HG03378 (cell line): ENCODE measurements around the gene MPV17L.
"Not testable (repeated sequence)": the region's sequence is repeated elsewhere in the genome, so short reads cannot be mapped to it uniquely, and the experiment has no call there.

ENCODE experiments used
- ATAC-seq: cut with Tn5 transposase; IDR thresholded peaks from one replicate; pipeline ENCODE4 v1.9.1; 2021; ENCODE audit warnings: mild to moderate bottlenecking, moderate library complexity; ENCODE audit not compliant: unreplicated experiment

MPV17L gene

DNA sequence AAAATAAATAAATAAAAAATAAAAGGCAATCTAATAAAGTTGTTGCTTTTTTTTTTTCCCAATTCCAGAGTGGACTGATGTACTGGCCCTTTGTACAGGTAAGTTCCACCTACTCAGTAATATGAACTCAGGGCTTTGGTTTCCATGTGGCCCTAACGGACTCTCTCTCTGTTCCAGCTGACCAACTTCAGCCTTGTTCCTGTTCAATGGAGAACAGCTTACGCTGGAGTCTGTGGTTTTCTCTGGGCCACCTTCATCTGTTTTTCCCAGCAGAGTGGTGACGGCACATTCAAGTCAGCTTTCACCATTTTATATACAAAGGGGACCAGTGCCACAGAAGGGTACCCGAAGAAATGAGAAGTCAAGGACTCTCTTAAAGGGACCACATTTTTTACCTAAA, 12.2 kb downstream of the MPV17L start:
- ATAC-seq: not testable (repeated sequence)

DNA sequence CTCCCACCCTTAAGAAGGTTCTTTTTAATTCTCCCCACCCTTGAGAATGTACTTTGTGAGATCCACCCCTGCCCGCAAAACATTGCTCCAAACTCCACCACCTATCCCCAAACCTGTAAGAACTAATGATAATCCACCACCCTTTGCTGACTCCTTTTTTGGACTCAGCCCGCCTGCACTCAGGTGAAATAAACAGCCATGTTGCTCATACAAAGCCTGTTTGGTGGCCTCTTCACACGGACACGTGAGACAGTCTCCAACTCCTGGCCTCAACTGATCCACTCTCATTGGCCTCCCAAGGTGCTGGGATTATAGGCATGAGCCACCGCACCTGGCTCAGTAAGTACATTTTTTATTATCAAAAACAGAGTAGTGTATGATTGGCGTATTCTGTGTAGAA, 13.9 kb downstream of the MPV17L start:
- not testable (repeated sequence) for ATAC-seq

DNA sequence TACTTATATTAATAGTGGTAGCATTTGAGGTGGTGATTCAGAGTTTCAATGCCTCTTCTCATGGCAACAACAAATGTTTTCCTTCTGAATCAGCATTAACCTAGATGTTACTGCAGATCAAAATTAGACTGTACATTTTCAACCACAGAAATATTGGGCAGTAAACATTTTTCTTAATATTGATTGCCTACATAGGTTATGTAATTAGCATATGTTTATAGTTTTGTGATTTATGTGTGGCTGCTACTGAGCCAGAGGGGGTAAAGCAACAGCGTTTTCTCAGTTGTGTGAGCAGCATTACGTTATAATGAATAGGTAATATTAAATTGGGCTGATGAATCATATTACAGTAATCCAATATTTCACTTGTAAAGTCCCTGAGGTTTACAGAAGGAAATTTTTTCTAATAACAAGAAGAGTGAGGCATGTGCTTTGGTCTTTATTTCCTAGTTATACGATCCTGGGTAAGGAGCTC, 20.0 kb downstream of the MPV17L start:
- ATAC-seq: no peak

DNA sequence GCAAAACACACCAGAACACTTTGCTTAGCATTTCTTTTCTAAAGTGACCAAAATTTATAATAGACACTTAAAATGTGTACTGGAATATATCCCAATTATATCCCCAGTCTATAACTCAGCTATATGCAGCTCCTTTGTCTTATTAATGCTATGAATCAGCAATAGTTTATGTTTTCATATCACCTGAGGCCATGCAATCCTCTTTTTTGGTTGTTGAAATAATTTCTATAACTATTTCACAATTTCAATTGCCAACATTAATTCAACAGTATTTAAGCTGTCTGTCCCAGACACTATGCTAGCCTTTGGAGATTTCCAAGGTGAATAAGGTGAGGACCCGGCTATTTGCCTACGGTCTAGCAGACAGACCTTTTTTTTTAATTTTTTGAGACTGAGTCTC, 21.6 kb downstream of the MPV17L start:
- no peak for ATAC-seq

DNA sequence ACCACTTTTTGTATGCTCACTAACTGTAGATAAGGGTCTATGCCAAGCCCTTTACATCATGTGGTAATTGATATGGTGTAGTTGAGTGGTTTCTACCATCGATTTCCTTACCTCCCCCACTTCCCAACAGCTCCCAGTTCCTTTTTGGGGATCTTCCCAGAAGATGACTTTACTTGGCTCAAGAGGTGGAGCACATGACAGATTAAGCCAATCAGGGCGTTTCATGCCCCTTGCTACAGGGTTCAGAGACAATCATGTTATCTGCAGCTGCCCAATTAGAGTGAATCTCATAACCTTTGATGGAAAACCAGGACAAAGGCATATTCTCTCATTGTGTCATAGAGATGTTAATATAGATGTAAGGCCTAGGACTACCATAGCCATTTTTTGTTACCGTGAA, 22.7 kb downstream of the MPV17L start:
- ATAC-seq: no peak

DNA sequence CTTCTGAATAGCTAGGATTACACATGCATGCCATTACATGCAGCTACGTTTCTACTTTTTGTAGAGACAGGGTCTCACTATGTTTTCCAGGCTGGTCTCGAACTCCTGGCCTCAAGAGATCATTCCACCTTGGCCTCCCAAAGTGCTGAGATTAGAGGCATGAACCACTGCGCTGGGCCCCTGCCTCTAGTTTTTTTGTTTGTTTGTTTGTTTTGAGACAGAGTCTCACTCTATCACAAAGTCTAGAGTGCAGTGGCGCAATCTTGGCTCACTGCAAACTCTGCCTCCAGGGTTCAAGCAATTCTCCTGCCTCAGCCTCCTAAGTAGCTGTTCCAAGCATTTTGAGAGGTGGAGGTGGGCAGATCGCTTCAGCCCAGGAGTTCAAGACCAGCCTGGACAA, 26.1 kb downstream of the MPV17L start:
- not testable (repeated sequence) for ATAC-seq

DNA sequence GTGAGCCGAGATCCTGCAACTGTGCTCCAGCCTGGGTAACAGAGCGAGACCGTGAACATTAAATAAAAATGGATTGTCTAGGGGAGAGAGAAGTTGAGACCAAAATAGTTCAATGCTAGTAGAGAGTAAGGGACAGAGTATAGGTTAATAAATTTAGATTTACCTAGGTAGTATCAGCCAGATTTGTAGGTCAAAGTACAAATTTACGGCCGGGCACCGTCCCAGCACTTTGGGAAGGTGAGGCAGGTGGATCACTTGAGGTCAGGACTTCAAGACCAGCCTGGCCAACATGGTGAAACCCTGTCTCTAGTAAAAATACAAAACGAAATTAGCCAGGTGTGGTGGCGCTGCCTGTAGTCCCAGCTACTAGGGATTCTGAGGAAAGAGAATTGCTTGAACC, 26.7 kb downstream of the MPV17L start:
- no peak for ATAC-seq

DNA sequence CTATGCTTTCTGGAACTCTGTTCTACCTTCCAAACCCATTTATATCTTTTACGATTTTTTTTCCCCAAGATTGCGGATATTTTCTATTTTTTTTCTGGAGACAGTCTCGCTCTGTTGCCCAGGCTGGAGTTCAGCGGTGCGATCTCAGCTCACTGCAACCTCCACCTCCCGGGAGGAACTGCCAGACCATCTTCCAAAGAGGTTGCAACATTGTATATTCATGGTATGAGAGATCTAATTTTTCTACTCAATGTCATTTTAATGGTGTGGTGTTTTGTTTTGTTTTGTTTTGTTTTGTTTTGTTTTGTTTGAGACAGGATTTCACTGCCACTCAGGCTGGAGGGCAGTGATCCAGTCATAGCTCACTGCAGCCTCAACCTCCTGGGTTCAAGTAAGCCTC, 30.3 kb downstream of the MPV17L start:
- no peak for ATAC-seq

DNA sequence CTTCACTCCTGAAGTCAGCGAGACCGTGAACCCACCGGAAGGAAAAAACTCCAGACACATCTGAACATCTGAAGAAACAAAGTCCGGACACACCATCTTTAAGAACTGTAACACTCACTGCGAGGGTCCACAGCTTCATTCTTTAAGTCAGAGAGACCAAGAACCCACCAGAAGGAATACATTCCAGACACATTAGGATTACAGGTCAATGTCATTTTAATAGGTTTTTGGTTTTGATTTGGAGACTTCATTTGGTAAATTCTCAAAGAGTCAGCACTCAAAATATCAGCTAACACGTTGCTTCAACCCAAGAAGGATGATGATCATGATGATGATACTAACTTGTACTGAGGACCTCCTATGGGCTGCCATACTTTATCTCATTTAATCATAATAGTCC, 31.2 kb downstream of the MPV17L start:
- ATAC-seq: no peak

DNA sequence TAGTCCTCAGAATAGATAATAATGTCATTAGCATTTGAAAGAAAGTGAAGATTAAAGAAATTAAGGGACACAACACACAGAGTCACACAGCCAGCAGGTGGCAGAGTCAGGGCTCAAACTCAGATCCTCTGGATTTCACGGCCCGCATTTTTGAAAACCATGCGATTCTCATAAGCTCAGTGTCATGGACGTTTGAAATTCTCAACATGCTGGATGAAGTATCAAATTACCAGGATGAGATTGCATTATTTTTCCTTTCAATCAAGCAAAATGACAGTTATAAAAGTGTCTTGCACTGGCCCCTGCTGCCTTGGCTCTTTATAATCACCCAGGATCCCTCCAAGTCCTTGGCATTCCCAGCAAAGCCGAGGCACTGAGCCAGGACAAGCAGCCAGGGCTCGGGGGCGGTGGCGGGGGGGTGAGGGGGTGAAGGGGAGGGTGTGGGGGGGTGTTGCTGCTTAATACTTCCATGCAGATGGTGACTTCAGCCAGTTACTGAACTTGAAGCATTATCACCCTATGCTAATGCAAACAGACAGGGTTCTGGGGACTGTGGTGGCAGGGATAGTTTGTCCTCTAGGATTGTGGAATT, 32.2 kb downstream of the MPV17L start:
- ATAC-seq: no peak

DNA sequence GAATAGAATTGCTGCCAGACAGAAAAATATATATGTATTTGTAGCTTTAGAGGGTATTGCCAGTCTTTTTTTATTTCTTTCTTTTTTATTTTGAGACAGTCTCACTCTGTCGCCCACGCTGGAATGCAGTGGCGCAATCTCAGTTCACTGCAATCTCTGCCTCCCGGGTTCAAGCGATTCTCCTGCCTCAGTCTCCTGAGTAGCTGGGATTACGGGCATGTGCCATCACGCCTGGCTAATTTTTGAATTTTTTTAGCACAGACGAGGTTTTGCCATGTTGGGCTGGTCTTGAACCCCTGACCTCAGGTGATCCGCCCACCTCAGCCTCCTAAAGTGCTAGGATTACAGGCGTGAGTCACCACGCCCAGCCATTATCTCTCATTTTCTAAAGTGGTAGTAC, 35.3 kb downstream of the MPV17L start:
- not testable (repeated sequence) for ATAC-seq

DNA sequence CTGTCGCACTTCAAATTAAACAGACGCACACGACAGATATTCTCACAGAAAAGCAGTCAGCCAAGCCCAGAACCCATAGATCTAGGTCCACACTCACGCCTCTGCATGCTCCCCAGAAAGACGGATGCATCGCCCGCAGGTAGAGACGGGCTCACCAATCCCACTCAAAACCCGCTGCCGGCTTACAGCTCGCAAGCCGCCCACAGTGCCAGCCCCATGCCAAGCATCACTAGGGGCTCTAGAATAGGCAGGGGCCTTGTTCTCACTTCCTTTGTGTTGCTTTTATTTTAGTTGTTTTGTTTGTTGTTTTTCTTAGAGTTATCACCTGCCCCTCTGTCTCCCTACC, 38.5 kb downstream of the MPV17L start:
- no peak for ATAC-seq

DNA sequence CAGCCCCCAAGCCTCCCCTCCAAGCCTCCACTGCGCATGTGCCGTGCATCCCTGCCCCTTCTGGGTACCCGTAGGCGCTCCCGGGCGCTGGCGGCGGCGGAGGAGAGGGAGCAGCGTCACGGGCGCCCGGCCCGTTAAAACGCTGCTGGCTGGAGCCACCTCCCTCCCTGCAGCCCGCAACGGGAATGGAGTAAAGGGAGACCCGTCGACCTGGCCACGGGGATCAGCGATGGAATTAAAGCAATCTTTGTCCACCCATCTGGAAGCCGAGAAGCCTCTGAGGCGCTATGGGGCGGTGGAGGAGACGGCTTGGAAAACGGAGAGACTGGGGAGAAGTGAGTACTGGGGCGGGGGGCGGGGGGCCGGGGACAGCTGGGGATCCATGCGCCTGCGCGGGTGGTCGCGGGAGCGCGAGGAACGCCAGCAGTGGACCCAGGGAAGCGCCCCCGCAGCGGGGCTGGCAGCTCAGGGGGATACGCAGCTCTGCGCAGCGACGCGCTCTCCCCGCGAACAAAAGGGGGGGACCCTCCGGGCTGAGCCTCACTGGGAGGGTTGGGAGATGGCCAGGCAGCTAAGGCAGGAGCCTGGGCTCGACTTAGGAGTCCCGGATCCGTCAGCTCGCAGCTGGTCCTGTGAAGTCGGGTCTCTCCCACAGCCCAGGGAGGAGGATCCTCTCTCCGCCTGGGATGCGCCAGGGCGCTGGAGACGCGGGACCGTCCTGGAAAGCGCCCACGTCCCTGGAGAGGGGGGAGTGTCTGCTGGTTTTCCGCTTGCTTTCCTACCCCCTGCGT, 39.1 kb downstream of the MPV17L start, which contains the start of gene BMERB1:
Gene BMERB1 (plus strand): TSS at position 164 of the 791 bp plus-strand sequence. CDS start 66 bp downstream, at position 230.
- ATAC-seq: no peak

DNA sequence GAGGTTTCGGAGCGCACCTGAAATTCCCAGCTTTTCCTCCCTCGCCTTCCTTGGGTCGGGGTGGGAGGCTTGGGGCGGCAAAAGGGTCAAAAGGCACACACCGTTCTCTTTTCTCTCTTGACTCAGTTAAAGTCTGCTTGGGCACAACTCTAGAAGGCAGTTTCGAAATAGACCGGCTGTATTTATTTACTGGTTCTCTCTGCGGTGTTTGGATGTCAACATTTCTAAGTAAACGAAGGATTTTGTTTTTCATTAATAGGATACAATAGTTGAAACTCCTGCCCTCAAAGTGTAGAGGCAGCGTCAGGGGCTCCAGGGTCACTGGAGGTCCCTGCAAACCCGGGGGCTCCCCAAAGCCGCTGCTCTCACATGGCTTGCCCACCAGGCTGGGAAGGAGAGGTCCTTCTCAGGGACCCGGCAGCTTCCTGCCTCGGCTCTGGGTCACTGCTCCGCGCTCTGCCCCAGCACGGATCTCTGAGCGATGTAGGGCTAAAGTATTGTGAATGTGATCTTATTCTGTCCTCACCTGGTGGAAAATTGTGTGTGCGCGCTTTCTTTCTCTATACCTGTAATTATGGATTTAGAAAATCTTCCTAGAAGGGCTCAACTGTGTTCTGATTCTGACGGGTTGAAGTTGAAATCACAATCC, 39.8 kb downstream of the MPV17L start:
- no peak for ATAC-seq

DNA sequence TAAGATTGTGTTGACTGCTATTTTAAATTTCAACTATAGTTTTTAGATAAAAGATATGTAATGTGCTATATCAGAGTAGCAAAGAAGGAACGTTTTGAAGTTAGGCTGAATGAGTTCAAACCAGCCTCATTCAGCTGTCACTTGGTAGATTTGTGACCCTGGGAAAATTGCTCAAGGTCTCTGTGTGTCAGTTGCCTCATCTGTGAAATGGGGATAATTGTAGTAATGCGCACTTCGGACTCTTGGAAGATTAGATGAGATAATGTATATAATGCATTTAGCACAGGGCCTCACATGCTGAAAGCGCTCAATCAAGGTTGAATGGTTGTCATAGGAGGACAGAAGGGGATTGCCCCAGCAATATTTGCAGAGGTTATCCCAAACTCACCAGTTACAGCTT, 43.5 kb downstream of the MPV17L start:
- no peak for ATAC-seq

DNA sequence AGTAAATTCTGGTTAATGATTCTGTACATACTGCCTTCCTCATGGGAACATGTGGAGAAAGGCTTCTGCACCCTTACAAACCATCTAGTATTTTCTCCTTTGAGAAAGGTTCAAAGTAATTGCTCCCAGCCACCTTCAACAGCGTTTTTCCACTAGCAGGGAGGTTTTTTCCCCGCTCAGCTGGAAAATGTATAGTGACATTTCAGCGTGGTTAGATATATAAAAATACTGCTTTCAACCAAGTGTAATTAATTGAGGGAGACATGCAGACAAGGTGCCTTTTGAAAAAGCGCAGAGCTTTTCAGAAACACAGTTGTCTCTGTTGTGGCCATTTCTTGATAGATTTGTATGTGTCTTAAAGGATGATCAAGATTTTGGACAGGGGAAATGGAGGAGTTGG, 44.0 kb downstream of the MPV17L start:
- no peak for ATAC-seq

DNA sequence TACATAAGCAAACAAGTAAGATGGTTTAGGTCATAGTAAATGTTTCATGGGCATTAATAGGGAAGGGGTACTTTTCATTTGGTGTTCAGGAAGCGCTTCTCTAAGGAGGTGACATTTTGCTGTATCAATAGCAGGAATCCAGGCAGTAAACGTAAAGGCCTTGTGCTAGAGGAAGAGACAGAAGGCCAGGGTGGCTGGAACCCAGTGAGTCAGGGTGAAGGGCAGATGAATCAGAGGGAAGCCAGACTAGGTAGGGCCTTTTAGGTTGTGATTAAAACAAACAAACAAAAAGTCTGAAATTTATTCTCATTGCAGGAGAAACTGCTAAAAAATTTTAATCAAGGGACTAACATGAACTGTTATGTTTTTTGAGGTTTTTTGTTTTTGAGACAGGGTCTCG, 45.3 kb downstream of the MPV17L start:
- no peak for ATAC-seq

DNA sequence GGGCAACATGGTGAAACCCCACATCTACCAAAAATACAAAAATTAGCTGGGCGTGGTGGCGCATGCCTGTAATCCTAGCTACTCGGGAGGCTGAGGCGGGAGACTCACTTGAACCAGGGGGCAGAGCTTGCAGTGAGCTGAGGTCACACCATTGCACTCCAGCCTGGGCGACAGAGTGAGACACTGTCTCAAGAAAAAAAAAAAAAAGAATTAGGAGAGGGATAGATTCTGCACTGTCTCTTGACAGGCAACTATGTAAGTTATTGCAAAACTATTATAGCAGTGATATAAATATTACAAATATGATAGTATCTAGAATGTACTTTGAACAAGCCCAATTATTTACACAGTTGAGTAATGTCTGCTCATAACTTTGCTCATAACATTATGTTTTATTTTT, 46.6 kb downstream of the MPV17L start:
- ATAC-seq: not testable (repeated sequence)

DNA sequence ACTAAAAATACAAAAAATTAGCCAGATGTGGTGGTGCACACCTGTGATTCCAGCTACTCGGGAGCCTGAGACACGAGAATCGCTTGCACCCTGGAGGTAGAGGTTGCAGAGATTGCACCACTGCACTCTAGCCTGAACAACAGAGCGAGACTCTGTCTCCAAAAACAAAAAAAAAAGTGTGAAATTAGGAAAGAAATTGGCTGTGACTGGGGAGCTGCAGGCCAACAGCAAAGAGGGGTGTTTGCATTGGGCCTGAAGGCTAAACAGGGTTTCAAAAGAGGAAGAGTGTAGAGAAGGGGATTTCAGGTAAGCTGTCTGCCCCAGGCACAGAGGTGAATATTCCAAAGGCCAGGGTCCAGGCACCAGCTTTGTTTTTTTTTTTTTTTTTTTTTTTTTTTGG, 48.2 kb downstream of the MPV17L start:
- ATAC-seq: no peak

DNA sequence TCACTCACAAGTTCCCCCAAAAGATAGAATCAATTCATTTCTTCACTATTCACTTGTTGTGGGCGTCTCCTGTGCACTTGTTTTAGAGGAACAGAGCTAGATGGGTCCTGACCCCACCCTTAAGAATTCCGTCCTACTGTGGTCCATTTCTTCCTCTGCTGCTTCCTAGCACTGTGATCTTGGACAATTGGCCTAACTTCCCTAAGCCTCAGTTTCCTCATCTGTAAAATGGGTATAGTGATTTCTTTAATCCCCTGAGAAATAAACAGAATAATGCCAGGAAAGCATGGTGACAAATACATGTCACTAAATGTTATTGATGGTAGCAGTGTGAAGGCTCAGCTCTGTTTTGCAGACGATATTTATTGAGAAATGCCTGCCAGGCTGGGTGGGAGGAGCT, 48.7 kb downstream of the MPV17L start:
- no peak for ATAC-seq

DNA sequence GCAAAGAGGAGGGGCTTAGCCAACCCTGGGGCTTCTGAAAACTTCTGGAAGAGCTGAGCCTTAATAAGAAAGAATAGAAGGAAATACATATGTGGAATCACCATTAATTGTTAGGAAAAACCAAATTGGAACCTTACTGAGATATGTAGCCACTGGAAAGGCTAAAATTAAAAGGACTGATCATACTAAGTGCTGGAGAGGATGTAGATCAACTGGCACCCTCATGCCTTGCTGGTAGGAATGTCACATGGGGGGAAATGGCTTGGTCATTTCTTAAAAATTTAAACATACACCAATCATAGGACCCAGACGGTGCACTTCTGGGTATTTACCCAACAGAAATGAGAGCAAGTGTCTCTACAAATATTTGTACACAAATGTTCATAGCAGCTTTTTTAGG, 49.9 kb downstream of the MPV17L start:
- ATAC-seq: no peak

DNA sequence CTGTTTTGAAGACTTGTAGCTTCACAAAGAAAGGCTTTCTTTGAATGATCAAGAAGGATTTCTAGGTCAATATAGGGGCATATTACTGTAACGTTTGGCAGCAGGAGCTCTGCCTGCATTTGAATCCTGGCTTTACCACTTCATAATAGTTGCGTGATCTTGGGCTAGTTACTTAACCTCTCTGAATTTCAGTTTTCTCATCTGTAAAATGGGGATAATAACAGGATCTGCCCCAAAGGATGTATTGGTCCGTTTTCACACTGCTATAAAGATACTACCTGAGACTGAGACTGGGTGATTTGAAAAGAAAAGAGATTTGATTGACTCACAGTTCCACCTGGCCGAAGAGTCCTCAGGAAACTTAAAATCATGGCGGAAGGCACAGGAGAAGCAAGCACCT, 51.3 kb downstream of the MPV17L start:
- ATAC-seq: no peak
